GM19438 (cell line): ENCODE measurements around the gene SLC10A3.

Source experiments
- ATAC-seq: cut with Tn5 transposase; IDR thresholded peaks from one replicate; pipeline ENCODE4 v1.9.1; 2021; ENCODE audit warnings: low read depth; ENCODE audit not compliant: unreplicated experiment

Gene SLC10A3

GRCh38 chrX:154485150-154486051 lies 5.0 kb downstream of the SLC10A3 start:
- ATAC-seq: no peak

- ATAC-seq: no peak
Observed at GRCh38 chrX:154484255-154485149, 5.9 kb downstream of the SLC10A3 start.

- ATAC-seq: no peak
Observed at GRCh38 chrX:154483325-154483724, 7.1 kb downstream of the SLC10A3 start.

GRCh38 chrX:154482786-154483185 lies 7.6 kb downstream of the SLC10A3 start:
- ATAC-seq: no peak

GRCh38 chrX:154481911-154482601 lies 8.4 kb downstream of the SLC10A3 start:
- ATAC-seq: no peak

- ATAC-seq: no peak
Observed at GRCh38 chrX:154481195-154481594, 9.2 kb downstream of the SLC10A3 start.

GRCh38 chrX:154478728-154479622 lies 11.5 kb downstream of the SLC10A3 start, which contains the start of gene LAGE3:
TSS of gene LAGE3 (minus strand) at chrX:154479281. CDS start at chrX:154478915, 366 bp downstream.
- peak; percentile 83 for ATAC-seq

- no peak for ATAC-seq
Observed at GRCh38 chrX:154477891-154478477, 12.4 kb downstream of the SLC10A3 start.

- ATAC-seq: no peak
Observed at GRCh38 chrX:154476821-154477220, 13.6 kb downstream of the SLC10A3 start.

GRCh38 chrX:154473683-154474082 lies 16.7 kb downstream of the SLC10A3 start:
- no peak for ATAC-seq

GRCh38 chrX:154472685-154473632 lies 17.5 kb downstream of the SLC10A3 start:
- no peak for ATAC-seq

GRCh38 chrX:154471839-154472684 lies 18.4 kb downstream of the SLC10A3 start:
- ATAC-seq: no peak

- ATAC-seq: no peak
Observed at GRCh38 chrX:154470914-154471568, 19.4 kb downstream of the SLC10A3 start.

- no peak for ATAC-seq
Observed at GRCh38 chrX:154470434-154470833, 20.0 kb downstream of the SLC10A3 start.

GRCh38 chrX:154469880-154470279 lies 20.5 kb downstream of the SLC10A3 start:
- ATAC-seq: no peak

GRCh38 chrX:154469114-154469513 lies 21.3 kb downstream of the SLC10A3 start:
- no peak for ATAC-seq

- ATAC-seq: no peak
Observed at GRCh38 chrX:154468217-154468616, 22.2 kb downstream of the SLC10A3 start.
